ENCODE results near the gene RGP1. TPM values are rescaled to one million over a fixed set of nuclear protein-coding genes. Genes with fewer than 3 reads are reported as not detected.

RGP1 gene
- total RNA-seq, 2 experiments from 2014 or later = 13.5 to 27.1 TPM

DNA sequence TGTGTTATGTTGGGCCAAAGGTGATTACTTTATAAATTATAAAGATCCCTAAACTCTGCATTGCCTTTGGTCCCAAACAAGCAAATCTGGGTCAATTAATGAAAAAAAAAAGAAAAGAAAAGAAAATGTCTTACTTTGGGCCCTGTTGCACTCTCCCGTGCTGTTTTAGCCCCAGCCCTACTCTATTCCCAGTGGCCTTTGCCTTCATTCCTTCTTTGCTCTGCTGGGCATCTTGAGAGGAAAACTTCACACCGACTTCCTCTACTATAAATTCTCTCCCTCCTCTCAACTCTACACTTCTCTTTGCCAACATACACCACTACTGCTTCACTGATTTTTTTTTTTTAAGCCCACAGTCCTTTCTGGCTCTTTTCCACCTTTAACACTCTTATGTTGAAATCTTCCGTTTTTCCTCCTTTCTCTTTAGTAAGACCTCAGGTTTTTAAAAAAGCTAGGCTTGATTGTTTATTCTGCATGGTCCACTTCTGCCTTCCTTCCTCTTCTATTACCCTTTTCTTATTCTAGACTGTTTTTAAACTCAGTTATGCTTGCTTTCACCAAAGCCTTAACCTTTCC is 9.5 kb downstream of the RGP1 start:
- Histone ChIP-seq H3K27ac (ENCODE audit: low read depth, low read length, poor library complexity, severe bottlenecking) (peak overlapping the region; percentile 94), H3K9me2 (ENCODE audit: insufficient read depth, low read length) (no peaks in the 10 kb centered on the region), H3K9me3 (ENCODE audit: low read length) (no peaks in the 10 kb centered on the region), H3K4me1 (ENCODE audit: insufficient read depth, low read length, poor library complexity, severe bottlenecking) (peaks cover 74% of the 10 kb centered on the region), H3K79me2 (ENCODE audit: insufficient read depth, low read depth, low read length) (peaks cover 39% of the 10 kb centered on the region), H2AFZ (ENCODE audit: low read length) (no peak overlapping the region), H4K20me1 (ENCODE audit: insufficient read depth, low read length) (no peaks in the 10 kb centered on the region), H3K4me2 (ENCODE audit: low read length) (peak overlapping the region; percentile 74), H3K4me3 (ENCODE audit: low read depth, low read length, poor library complexity, severe bottlenecking) (peak overlapping the region; percentile 74), H3K36me3 (ENCODE audit: insufficient read depth, low read length) (peaks cover 19% of the 10 kb centered on the region)
- BruUV-seq (replicated peaks) = TSS peak; percentile 41
- no peak for DNase-seq (ENCODE audit: low spot score)
- TF ChIP-seq EZH2phosphoT487 (IDR thresholded peaks at IDR 0.05; ENCODE audit: borderline replicate concordance, low read depth, low read length) = no peak
- TF ChIP-seq, protein P1, sequence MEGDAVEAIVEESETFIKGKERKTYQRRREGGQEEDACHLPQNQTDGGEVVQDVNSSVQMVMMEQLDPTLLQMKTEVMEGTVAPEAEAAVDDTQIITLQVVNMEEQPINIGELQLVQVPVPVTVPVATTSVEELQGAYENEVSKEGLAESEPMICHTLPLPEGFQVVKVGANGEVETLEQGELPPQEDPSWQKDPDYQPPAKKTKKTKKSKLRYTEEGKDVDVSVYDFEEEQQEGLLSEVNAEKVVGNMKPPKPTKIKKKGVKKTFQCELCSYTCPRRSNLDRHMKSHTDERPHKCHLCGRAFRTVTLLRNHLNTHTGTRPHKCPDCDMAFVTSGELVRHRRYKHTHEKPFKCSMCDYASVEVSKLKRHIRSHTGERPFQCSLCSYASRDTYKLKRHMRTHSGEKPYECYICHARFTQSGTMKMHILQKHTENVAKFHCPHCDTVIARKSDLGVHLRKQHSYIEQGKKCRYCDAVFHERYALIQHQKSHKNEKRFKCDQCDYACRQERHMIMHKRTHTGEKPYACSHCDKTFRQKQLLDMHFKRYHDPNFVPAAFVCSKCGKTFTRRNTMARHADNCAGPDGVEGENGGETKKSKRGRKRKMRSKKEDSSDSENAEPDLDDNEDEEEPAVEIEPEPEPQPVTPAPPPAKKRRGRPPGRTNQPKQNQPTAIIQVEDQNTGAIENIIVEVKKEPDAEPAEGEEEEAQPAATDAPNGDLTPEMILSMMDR (conservative IDR thresholded peaks at IDR 0.05; ENCODE audit: low read length) = no peak
- POLR2A ChIA-PET = interaction anchor here (0.9 to 2.8 kb wide), 5 partner anchors 10 to 85 kb away, joined by 3 to 12 read pairs (median 4); partner anchors contain the start of genes CA9, CREB3, GBA2 and RGP1
- CTCF ChIA-PET (ENCODE audit: unreplicated experiment) = interaction anchor here (0.6 kb wide), 1 partner anchor 9 kb away, joined by 3 read pairs; no protein-coding TSS in a partner anchor
- intact Hi-C loops (cut with micrococcal nuclease; ENCODE audit: unreplicated experiment) = loop anchor here (5.0 kb wide), 1 partner anchor 141 kb away; the partner anchor contains the start of gene CD72

- Histone ChIP-seq H3K9me3 (ENCODE audit: low read length) (peaks cover 4% of the 10 kb centered on the region; the same call in 1 of the 2 replicates), H3K36me3 (ENCODE audit: insufficient read depth, low read length) (peaks cover 20% of the 10 kb centered on the region), H3K4me2 (ENCODE audit: low read length) (peak overlapping the region; percentile 74), H3K9me2 (ENCODE audit: insufficient read depth, low read length) (no peaks in the 10 kb centered on the region), H3K4me1 (ENCODE audit: insufficient read depth, low read length, poor library complexity, severe bottlenecking) (peaks cover 70% of the 10 kb centered on the region), H2AFZ (ENCODE audit: low read length) (no peak overlapping the region), H3K79me2 (ENCODE audit: insufficient read depth, low read depth, low read length) (peaks cover 41% of the 10 kb centered on the region), H3K27ac (ENCODE audit: low read depth, low read length, poor library complexity, severe bottlenecking) (no peak overlapping the region), H4K20me1 (ENCODE audit: insufficient read depth, low read length) (no peaks in the 10 kb centered on the region), H3K4me3 (ENCODE audit: low read depth, low read length, poor library complexity, severe bottlenecking) (no peak overlapping the region)
- no peak for TF ChIP-seq EZH2phosphoT487 (IDR thresholded peaks at IDR 0.05; ENCODE audit: borderline replicate concordance, low read depth, low read length)
- TF ChIP-seq, protein P1 (conservative IDR thresholded peaks at IDR 0.05; ENCODE audit: low read length) = peak; percentile 61
- POLR2A ChIA-PET = interaction anchor here (1.3 to 2.8 kb wide), 6 partner anchors 10 to 27 kb away, joined by 3 to 12 read pairs (median 4); partner anchors contain the start of genes CREB3, GBA2 and RGP1
- CTCF ChIA-PET (ENCODE audit: unreplicated experiment) = interaction anchor here (1.6 kb wide), 1 partner anchor 16 kb away, joined by 4 read pairs; no protein-coding TSS in a partner anchor
- no peak for DNase-seq (ENCODE audit: low spot score)
- intact Hi-C loops (cut with micrococcal nuclease; ENCODE audit: unreplicated experiment) = loop anchor here (5.0 kb wide), 1 partner anchor 142 kb away; the partner anchor contains the start of gene CD72
- BruUV-seq (replicated peaks) = no TSS peak
These were observed 10.7 kb downstream of the RGP1 start for GRCh38 chr9:35759795-35760194.
